Measurements from ENCODE around the gene GPBP1L1. TPM values are rescaled to one million over a fixed set of nuclear protein-coding genes. Genes with fewer than 3 reads are reported as not detected.

Gene GPBP1L1

Small RNA genes lying within 50 kb of the gene (small RNA-seq; reads per million reads assigned to genes)
- gene AL355480.1 (ENCODE audit: insufficient read depth) (not detected), gene AL355480.2 (ENCODE audit: insufficient read depth) (not detected), gene AL355480.3 (ENCODE audit: insufficient read depth) (not detected), gene AL355480.4 (ENCODE audit: insufficient read depth) (not detected)
